Loucy (cell line): ENCODE data around the gene PADI3.

Experiments
- CTCF ChIP-seq: fragments of 200-600 bp; sonication (generic); conservative IDR thresholded peaks from 2 replicates; pipeline ENCODE4 v1.5.1; 2014; ENCODE audit warnings: mild to moderate bottlenecking, antibody characterized with exemption, low read length
- EZH2phosphoT487 ChIP-seq: fragments of 200-600 bp; IDR thresholded peaks from 2 replicates; pipeline ENCODE4 v1.6.1; 2018; ENCODE audit warnings: antibody characterized with exemption, mild to moderate bottlenecking, moderate library complexity, borderline replicate concordance

GRCh38 chr1:17258758-17259130 is 9.8 kb downstream of the PADI3 start:
- TF ChIP-seq CTCF (no peak), EZH2phosphoT487 (no peak)
